Omental fat pad (tissue), 4 donors: ENCODE results near the gene STMP1. TPM values are rescaled to one million over a fixed set of nuclear protein-coding genes. Genes with fewer than 3 reads are reported as not detected.

Experiments used
- ATAC-seq: fragments of 150-250 bp; one replicate; pipeline ENCODE4 v1.9.1; 2016; ENCODE audit warnings: mild to moderate bottlenecking, moderate library complexity; ENCODE audit not compliant: low FRiP score
- DNase-seq: peaks from one replicate; pipeline ENCODE4 v3.0.0-alpha.2; 2019; ENCODE audit warnings: low spot score
- total RNA-seq, 4 donors: library from RNA; depleted of rRNA; stranded (reverse); fragments of >200 nt; gene quantifications; one replicate each; pipeline ENCODE4 v1.1.0, GENCODE V29; 2016
- TF ChIP-seq, protein P1 (sequence below), 3 donors: fragments of 450-650 bp; IDR thresholded peaks; one replicate each; pipeline ENCODE4 v1.5.1; 2016 to 2017; ENCODE audit warnings: antibody characterized with exemption in 3 of 3, mild to moderate bottlenecking in 3 of 3, moderate library complexity in 2 of 3

The STMP1 gene
- total RNA-seq, 4 donors from 2014 or later: 9.4 to 26.8 (median 14.3) TPM

DNA sequence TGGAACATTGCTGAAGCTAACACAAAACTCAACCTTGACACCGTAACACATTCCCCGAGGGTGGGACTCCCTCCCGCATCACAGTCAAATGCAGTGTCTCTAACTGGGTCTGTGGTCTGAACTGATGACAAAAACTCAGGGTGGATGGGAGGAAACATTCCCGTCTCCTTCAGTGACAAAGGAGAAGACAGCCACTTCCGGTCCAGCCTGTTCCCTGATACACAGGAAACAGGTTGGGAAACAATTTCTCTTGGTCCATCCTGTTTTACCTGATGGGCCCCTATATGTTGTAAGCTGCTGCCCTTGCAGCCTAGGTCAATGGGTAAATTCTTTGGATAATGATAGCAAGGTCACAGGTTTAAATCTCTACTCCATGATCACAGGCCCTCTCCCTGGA lies 45.3 kb downstream of the STMP1 start:
- no peak for DNase-seq
- TF ChIP-seq, protein P1, sequence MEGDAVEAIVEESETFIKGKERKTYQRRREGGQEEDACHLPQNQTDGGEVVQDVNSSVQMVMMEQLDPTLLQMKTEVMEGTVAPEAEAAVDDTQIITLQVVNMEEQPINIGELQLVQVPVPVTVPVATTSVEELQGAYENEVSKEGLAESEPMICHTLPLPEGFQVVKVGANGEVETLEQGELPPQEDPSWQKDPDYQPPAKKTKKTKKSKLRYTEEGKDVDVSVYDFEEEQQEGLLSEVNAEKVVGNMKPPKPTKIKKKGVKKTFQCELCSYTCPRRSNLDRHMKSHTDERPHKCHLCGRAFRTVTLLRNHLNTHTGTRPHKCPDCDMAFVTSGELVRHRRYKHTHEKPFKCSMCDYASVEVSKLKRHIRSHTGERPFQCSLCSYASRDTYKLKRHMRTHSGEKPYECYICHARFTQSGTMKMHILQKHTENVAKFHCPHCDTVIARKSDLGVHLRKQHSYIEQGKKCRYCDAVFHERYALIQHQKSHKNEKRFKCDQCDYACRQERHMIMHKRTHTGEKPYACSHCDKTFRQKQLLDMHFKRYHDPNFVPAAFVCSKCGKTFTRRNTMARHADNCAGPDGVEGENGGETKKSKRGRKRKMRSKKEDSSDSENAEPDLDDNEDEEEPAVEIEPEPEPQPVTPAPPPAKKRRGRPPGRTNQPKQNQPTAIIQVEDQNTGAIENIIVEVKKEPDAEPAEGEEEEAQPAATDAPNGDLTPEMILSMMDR (IDR thresholded peaks at IDR 0.05): no peak
- ATAC-seq: no peak

DNA sequence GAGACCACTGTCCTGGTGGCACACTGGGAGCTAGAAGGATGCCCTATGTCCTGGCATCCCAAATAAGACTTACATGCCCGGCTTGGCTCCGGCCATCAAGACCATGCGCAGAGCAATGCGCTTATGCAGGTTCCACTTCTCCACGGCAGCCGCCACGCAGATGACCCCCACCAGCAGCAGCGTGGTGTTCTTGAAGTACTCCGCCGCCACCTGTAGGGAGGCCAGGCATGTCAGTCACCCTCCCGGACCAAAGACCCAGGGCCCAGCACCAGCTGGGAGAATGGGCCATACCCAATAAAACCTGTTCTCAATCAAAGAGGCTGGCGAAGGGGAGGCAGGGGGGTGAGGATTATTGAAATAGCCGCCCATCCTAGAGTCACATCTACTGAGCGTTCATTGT lies 45.7 kb downstream of the STMP1 start:
- TF ChIP-seq, protein P1 (IDR thresholded peaks at IDR 0.05): no peak
- no peak for ATAC-seq

DNA sequence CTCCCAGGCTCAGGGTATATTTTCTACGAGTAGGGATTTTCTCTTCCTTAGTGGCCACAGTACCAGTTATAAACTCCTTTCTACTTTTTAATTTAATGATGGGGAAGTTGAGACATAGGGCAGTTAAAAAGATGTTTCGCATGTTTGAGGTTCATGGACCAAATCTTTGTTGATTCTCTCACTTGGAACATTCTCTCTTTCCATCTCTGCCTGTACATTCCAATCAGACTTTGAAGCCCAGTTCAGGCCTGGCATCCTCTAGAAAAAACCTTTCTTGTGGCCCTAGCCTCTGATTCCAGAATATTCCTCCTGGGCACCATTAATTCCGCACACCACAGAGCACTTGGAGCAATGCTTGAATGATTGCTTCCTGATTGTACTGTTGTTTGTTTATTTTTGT lies 47.2 kb downstream of the STMP1 start:
- ATAC-seq (no peak), DNase-seq (no peak)
- TF ChIP-seq, protein P1 (IDR thresholded peaks at IDR 0.05): no peak

More for the DNA sequence above, 45.7 kb downstream of the STMP1 start:
- DNase-seq: no peak

DNA sequence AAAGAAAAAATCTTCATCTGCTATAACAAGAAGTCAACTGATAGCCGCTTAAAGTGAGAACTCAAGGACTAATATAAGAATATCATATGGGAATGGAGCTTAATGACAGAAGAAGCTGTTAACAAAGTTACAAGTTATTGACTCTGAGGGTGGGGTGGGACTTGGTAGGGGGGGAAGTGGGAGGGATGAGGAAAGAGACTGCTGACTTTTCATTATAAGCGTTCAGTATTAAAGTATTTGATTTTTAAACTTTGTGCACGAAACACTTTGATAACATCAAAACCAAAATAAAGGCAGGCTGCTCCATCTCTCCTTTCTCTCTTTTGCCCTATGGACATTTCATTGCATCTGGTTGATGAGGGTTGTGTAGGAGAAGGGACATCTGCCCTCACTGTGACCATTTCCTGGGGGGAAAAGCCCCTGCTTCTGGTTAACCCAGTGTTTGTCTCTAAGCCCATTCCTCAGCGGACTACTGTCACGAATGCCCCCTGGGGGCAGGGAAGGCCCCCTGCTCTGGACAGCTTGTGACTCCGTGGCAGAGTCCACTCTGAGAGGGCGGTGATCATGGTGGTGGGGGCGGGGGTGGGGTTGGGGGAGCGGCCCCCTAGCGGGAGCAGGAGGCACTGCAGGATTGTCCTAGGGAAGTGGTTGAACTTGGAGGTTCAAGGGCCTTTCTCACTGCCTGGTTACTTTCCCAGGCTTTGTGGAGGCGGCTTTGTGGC lies 48.3 kb downstream of the STMP1 start:
- ATAC-seq: no peak

DNA sequence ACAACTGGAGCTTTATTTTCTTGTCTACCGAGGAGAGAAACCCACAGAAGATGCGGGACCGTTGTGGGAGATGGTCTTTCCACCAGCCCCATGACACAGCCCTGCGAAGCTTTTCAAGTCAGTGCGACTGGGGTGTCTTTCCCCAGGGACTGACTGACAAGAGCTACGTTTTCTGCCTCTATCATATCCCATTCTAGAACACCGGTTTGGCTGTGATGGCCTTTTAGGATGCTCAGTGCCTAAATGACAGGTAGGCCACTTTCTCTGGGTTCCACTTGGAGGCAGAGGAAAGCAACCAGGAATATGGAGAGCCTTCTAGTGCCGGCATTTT lies 48.8 kb downstream of the STMP1 start:
- ATAC-seq (no peak), DNase-seq (no peak)
- TF ChIP-seq, protein P1 (IDR thresholded peaks at IDR 0.05): no peak

More for the DNA sequence above, 48.3 kb downstream of the STMP1 start:
- TF ChIP-seq, protein P1 (IDR thresholded peaks at IDR 0.05): no peak
- no peak for DNase-seq

DNA sequence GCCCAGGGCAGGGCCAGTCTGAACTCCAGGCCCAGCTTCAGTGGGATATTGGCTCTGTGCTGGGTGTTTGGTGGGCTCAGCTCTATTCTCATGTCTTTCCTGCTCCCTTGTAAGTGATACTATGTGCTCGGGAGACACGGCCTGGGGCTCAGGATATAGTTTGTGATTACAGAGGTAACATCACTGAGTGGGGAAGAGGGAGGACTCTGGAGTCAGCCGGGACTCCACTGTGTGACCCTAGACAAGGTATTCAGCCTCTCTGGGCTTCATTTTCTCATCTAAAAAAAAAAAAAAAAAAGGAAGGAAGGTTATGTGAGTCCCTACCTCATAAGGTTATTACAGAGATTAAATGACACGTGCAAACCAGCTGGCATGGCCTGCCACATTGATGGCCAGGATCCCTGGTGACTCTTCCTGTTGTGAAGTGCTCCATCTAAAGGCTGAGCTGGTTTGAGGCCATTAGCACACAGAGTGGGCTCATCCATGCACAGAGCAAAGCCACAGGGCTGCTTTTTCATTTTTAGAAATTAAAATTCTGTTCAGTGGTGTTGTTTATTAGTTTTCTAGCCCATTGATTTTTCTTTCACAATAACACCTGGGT lies 50.0 kb downstream of the STMP1 start:
- TF ChIP-seq, protein P1 (IDR thresholded peaks at IDR 0.05): no peak
- no peak for ATAC-seq
- DNase-seq: no peak

DNA sequence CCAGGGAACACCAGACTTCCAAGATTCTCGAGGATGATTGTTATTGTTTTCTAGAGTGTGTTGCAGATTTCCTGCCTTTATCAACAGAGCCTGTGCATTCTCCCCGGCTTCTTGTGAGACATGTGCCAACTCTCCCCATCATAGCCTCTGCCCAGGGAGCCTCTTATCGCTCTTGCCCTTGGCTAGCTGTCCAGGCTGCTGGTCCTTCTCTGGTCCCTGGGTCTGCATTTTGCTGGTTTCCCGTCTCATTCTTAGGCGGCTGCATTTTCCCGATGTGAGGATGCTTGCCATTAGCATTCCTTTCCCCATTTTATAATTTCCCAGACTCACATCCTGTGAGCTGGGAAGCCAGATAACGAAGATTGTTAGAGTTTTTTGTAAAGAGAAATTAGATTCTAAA lies 50.5 kb downstream of the STMP1 start:
- TF ChIP-seq, protein P1 (IDR thresholded peaks at IDR 0.05): no peak
- no peak for DNase-seq
- no peak for ATAC-seq
